Stimulated activated CD8-positive, alpha-beta memory T cell treated with anti-CD3 and anti-CD28 coated beads, Interleukin-7, amount 100 ng/mL, for 1 hour (primary cell): ENCODE measurements around the gene GCFC2.

Experiments used
- DNase-seq, 2 donors: peaks; one replicate each; pipeline ENCODE4 v3.0.0-alpha.2; 2020; ENCODE audit warnings: low read depth in 2 of 2

Gene GCFC2

DNA sequence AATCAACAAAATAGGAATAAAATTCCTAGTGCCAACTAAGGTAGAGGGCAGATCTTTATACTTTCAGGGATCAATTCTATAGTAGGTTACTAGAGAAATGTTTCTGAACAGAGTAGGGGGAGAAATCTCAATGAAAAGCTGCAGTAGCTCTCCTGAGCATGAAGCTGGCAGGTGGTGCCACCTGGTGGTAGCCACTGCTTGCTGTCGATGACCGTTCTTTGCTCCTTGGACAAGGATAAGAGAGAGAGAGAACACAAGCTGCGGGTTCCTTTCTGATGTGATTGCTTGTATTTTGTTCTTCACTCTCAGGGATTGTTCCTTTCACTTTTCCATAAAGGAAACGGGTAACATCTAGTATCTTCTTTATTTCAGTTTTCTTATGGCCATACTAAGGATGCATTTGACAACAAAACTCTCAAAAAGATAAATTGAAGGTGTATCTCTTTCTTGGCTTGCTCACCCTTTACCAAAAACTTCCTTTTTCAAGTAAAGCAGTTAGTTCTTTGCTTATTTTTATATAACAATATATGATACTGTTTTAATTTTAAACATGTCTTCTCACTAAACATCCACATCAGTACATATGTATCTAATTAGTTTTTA is 82.7 kb downstream of the GCFC2 start:
- peak; percentile 13 to 31 for DNase-seq

DNA sequence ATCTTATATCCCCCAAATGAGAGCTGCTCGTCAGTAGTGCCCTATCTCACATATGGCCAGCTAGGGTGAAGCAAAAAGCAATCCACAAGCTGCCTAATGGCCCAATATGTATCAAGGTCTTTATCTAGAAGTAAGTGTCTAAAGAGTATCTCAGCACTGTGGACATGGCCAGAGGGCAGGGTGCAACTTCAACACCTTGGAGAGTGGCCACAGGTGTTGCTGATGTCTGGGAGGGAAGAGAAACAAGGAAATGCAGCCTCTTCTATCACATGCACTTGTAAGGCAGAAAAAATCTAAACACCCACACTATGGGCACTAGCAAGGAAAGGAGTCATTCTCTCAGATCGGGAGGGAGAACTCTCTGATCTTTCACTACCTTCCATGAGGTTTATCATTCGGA is 87.8 kb downstream of the GCFC2 start:
- DNase-seq: no peak

- DNase-seq: no peak
Observed at GRCh38 chr2:75622500-75622899, 88.2 kb downstream of the GCFC2 start.

DNA sequence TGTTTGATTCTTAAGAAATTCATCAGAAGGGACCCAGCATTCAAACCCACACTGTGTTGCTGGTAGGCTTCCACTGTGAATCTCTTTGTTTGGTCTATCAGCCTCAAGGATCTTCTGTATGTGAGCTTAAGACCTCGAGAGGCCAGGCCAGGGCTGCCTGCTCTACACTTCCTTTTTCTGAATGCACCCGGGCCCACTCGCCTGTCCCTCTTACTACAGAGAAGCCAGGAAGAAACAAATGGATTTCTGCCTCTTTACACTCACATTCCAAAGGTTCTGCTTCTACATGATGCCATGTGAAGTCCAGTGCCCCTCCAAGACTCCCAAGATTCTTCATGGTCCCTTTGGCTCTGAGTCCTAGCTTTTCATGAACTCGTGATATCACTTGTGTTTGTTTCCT is 89.5 kb downstream of the GCFC2 start:
- DNase-seq: no peak

GRCh38 chr2:75619956-75620740 is 90.6 kb downstream of the GCFC2 start:
- DNase-seq: no peak

DNA sequence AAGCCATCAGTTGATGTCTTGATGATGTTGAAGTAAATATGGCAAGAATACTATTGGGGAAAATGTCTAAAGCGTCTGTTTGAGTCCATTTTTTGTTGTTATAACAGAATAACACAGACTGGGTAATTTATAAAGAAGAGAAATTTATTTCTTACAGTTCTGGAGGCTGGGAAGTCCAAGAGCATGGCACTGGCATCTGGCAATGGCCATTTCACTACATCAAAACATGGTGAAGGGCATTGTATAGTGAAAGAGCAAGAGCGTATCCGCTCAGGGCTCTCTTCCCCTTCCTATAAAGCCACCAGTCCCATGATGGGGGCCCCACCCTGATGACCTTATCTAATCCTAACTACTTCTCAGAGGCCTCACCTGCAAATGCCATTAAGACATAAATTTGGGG is 93.8 kb downstream of the GCFC2 start:
- no peak for DNase-seq

- DNase-seq: no peak
Observed at GRCh38 chr2:75616406-75616805, 94.3 kb downstream of the GCFC2 start.

DNA sequence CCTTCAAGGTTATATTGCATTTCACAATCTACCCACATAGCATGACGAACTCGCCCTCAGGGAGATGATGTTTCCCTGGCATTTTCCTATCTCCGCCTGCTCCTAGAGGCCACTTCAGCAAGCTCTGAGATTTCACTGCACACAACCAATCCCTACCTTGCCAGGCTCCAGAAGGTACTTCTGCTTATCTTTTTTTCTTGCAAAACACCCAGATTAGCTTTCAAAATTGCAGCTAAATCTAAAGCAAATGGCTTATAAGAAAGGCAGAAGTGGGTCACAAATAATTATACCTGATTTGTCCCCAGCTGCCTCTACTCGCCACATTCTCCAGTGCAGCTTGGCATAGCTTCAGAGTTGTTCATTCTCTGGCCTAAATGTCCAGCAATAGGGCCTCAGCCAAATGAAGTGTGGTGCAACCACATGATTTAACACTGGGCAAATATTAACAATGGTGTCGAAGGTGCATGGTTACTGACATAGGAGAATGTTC is 96.5 kb downstream of the GCFC2 start:
- no peak for DNase-seq

DNA sequence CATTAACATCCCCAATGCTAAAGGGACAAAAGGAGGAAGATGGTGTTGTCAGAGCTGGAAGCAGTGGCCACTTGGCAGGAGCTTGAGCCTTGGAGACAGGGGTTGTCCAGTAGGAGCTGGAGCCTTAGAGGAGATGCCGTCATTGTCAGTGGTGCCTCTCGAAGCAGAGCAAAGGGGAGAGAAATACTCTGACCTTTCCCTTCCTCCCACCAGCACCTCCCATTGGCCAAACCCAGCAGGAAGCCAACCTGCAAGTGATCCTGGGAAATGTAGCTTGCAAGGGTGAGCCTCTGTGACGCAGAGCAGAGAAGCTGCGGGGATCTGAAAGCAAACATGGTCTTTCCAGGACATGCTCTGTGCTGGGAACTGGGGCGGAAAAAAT is 97.9 kb downstream of the GCFC2 start:
- DNase-seq: no peak
